Transverse colon (tissue), 4 donors: ENCODE data around the gene TCFL5. TPM values are rescaled to one million over a fixed set of nuclear protein-coding genes. Genes with fewer than 3 reads are reported as not detected.

Experiments
- DNase-seq: peaks from one replicate; pipeline ENCODE4 v3.0.0-alpha.2; 2019
- H3K27ac ChIP-seq, 4 donors: fragments of 200-600 bp; sonication (generic); 2 replicates each; pipeline ENCODE4 v1.5.1; 2016 to 2018; ENCODE audit warnings: inconsistent platforms in 4 of 4
- H3K27me3 ChIP-seq: fragments of 200-600 bp; sonication (generic); 2 replicates; pipeline ENCODE4 v1.5.1; 2017; ENCODE audit warnings: inconsistent platforms
- H3K36me3 ChIP-seq, 4 donors: fragments of 200-600 bp; sonication (generic); 2 replicates each; pipeline ENCODE4 v1.5.1; 2017 to 2019; ENCODE audit warnings: inconsistent platforms in 4 of 4
- H3K4me1 ChIP-seq, 4 donors: fragments of 200-600 bp; sonication (generic); 2 replicates each; pipeline ENCODE4 v1.5.1; 2017 to 2020; ENCODE audit warnings: inconsistent platforms in 4 of 4
- H3K4me3 ChIP-seq, 4 donors: fragments of 200-600 bp; sonication (generic); 1 replicate in 1 of 4; 2 replicates in 3 of 4; pipeline versions ENCODE4 v1.5.1 to v1.6.1; 2017 to 2019; ENCODE audit warnings: inconsistent platforms in 4 of 4
- H3K9me3 ChIP-seq, 2 donors: fragments of 200-600 bp; sonication (generic); 2 replicates each; pipeline ENCODE4 v1.5.1; 2017 to 2019; ENCODE audit warnings: inconsistent platforms in 2 of 2
- EP300 ChIP-seq: sonication (generic); formaldehyde crosslinking; IDR thresholded peaks from one replicate; pipeline ENCODE4 v1.6.1; 2017; ENCODE audit warnings: antibody characterized with exemption, low read depth
- POLR2A ChIP-seq: fragments of 450-650 bp; IDR thresholded peaks from one replicate; pipeline ENCODE4 v1.6.1; 2016; ENCODE audit warnings: antibody characterized with exemption, mild to moderate bottlenecking, moderate library complexity
- POLR2AphosphoS5 ChIP-seq, 3 donors: sonication (generic); formaldehyde crosslinking; IDR thresholded peaks; one replicate each; pipeline ENCODE4 v1.6.1; 2016; ENCODE audit warnings: antibody characterized with exemption in 3 of 3
- WGBS, 2 donors: methylation state at CpG; one replicate each; pipeline ENCODE4 v1.1.5; 2018; ENCODE audit warnings: low coverage in 1 of 2; 5-methylcytosine and 5-hydroxymethylcytosine counted together
- in situ Hi-C, 4 donors: fragments of 200-750 bp; cut with MboI; loops; one replicate each; pipeline versions ENCODE4 v1.15.0 to v1.15.1; 2017; ENCODE audit warnings: low sequenced_read_pairs in 3 of 4, low pct_ligation_motif_present in 1 of 4, low pct_unique_long_range_greater_than_20kb in 1 of 4
- intact Hi-C: fragments of 100-400 bp; cut with DNase I; formaldehyde crosslinking; loops from one replicate; pipeline ENCODE4 v1.15.1; 2023; ENCODE audit warnings: low total_unique reads
- total RNA-seq, 4 donors: library from RNA; depleted of rRNA; stranded (reverse); fragments of >200 nt; gene quantifications; one replicate each; pipeline ENCODE4 v1.1.0, GENCODE V29; 2016
- TF ChIP-seq, protein P1 (sequence below), 5 experiments: fragments of 200-600 bp in 3 of 5; fragments of 450-650 bp in 2 of 5; sonication (generic) in 3 of 5; IDR thresholded peaks; 1 replicate in 2 of 5; 2 replicates in 3 of 5; pipeline ENCODE4 v1.5.1; 2016 to 2017; ENCODE audit warnings: antibody characterized with exemption in 5 of 5, inconsistent platforms in 3 of 5, mild to moderate bottlenecking in 2 of 5, moderate library complexity in 1 of 5

The TCFL5 gene
- total RNA-seq, 4 donors from 2014 or later = 5.2 to 19.9 (median 5.9) TPM

- H3K27ac ChIP-seq = peak overlapping the region; percentile 6 to 83 (median 75)
- in situ Hi-C loops = no loop called here
- peaks cover 20 to 35% (median 28%) of the 10 kb centered on the region in 4 donors for H3K4me1 ChIP-seq
- H3K27me3 ChIP-seq = peaks cover 13% of the 10 kb centered on the region
- 30 to 40% methylated on average over 1 to 14 of the region's 14 CpGs for WGBS, 2 donors
- intact Hi-C loops = no loop called here
- peak overlapping the region in 1 of 4 donors; percentile 11 for H3K4me3 ChIP-seq
- H3K36me3 ChIP-seq = no peaks in the 10 kb centered on the region
- peak; percentile 58 for DNase-seq
- TF ChIP-seq, protein P1, sequence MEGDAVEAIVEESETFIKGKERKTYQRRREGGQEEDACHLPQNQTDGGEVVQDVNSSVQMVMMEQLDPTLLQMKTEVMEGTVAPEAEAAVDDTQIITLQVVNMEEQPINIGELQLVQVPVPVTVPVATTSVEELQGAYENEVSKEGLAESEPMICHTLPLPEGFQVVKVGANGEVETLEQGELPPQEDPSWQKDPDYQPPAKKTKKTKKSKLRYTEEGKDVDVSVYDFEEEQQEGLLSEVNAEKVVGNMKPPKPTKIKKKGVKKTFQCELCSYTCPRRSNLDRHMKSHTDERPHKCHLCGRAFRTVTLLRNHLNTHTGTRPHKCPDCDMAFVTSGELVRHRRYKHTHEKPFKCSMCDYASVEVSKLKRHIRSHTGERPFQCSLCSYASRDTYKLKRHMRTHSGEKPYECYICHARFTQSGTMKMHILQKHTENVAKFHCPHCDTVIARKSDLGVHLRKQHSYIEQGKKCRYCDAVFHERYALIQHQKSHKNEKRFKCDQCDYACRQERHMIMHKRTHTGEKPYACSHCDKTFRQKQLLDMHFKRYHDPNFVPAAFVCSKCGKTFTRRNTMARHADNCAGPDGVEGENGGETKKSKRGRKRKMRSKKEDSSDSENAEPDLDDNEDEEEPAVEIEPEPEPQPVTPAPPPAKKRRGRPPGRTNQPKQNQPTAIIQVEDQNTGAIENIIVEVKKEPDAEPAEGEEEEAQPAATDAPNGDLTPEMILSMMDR (IDR thresholded peaks at IDR 0.05) = no peak
- no peak for TF ChIP-seq POLR2AphosphoS5 (IDR thresholded peaks at IDR 0.05)
- TF ChIP-seq EP300 = no peak
- H3K9me3 ChIP-seq = no peaks in the 10 kb centered on the region
Observed at GRCh38 chr20:62832951-62833391, 28.7 kb downstream of the TCFL5 start.

DNA sequence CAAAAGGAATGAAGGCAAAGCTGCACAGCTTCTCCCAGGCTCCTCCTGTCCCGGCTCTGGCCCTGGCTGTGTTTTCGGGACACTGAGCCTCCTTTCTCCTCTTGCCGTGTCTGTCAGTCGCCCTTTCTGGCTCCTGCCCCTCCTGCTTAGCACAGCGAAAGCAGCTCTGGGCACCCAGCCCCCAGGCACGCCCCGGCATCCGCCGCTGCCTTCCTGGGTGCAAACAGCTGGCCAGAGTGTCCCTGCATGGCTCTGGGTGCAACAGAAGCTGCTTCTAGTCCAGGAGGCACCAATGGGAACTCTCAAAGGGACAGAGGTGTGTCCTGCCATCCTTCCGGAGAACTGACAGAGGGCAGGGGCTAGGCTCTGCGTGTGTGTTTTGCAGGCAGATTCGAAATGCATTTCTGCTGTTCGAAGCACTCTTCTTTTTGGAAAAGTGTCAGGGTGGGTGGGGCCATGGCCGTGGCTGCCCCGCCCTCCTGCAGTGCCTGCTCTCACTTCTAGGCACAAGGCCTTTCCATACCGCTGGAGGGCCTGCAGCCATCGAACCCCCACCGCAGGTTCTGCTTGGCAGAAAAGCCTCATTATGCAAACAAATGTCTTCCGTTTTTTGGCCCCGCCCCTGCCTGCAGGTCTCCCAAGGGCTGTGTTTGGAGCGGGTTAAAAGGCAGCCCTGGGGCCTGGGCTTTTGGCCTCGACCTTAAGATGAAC is 29.3 kb downstream of the TCFL5 start:
- TF ChIP-seq EP300 (no peak), POLR2AphosphoS5 (IDR thresholded peaks at IDR 0.05) (no peak), POLR2A (no peak)
- TF ChIP-seq, protein P1 (IDR thresholded peaks at IDR 0.05) = no peak
- in situ Hi-C loops (no loop called here), intact Hi-C loops (no loop called here)
- Histone ChIP-seq H3K27me3 (peaks cover 13% of the 10 kb centered on the region), H3K27ac (peak overlapping the region; percentile 6 to 83 (median 75)), H3K36me3 (no peaks in the 10 kb centered on the region), H3K4me1 (peaks cover 20 to 30% (median 26%) of the 10 kb centered on the region in 4 donors), H3K9me3 (no peaks in the 10 kb centered on the region), H3K4me3 (peak overlapping the region in 1 of 4 donors; percentile 11)
- DNase-seq = peak; percentile 82
- 16 to 17% methylated on average over 7 to 22 of the region's 22 CpGs for WGBS, 2 donors

- no peaks in the 10 kb centered on the region for H3K36me3 ChIP-seq
- no peak for DNase-seq
- 43% methylated on average over 10 of the region's 10 CpGs; no CpG with 5 or more reads in 1 of the 2 donors for WGBS, 2 donors
- H3K9me3 ChIP-seq = no peaks in the 10 kb centered on the region
- TF ChIP-seq, protein P1 (IDR thresholded peaks at IDR 0.05) = no peak
- TF ChIP-seq POLR2AphosphoS5 (IDR thresholded peaks at IDR 0.05) (no peak), POLR2A (no peak), EP300 (no peak)
- peaks cover 20 to 30% (median 26%) of the 10 kb centered on the region in 4 donors for H3K4me1 ChIP-seq
- peak overlapping the region in 1 of 4 donors; percentile 11 for H3K4me3 ChIP-seq
- in situ Hi-C loops (no loop called here), intact Hi-C loops (no loop called here)
- H3K27ac ChIP-seq = peak overlapping the region; percentile 5 to 83 (median 75)
- H3K27me3 ChIP-seq = peaks cover 11% of the 10 kb centered on the region
Observed at GRCh38 chr20:62831854-62832211, 29.8 kb downstream of the TCFL5 start.

GRCh38 chr20:62831361-62831788 is 30.2 kb downstream of the TCFL5 start:
- Histone ChIP-seq H3K27ac (peak overlapping the region; percentile 5 to 83 (median 75)), H3K4me1 (peaks cover 20 to 30% (median 26%) of the 10 kb centered on the region in 4 donors), H3K36me3 (no peaks in the 10 kb centered on the region), H3K27me3 (peaks cover 7% of the 10 kb centered on the region), H3K9me3 (no peaks in the 10 kb centered on the region), H3K4me3 (peak overlapping the region in 1 of 4 donors; percentile 11)
- peak; percentile 76 for DNase-seq
- 46% methylated on average over 5 of the region's 10 CpGs; no CpG with 5 or more reads in 1 of the 2 donors for WGBS, 2 donors
- in situ Hi-C loops = no loop called here
- intact Hi-C loops = no loop called here
- TF ChIP-seq EP300 = no peak
- TF ChIP-seq POLR2AphosphoS5 (IDR thresholded peaks at IDR 0.05) = no peak
- no peak for TF ChIP-seq POLR2A
- TF ChIP-seq, protein P1 (IDR thresholded peaks at IDR 0.05) = no peak
